Cardiac muscle cell (in vitro differentiated cells and primary cell): Measurements from ENCODE around the gene UBL7. TPM values are rescaled to one million over a fixed set of nuclear protein-coding genes. Genes with fewer than 3 reads are reported as not detected.

Experiments
- DNase-seq, 2 donors: peaks; one replicate each; pipeline versions ENCODE4 v3.0.0 to v3.0.0-alpha.2; 2010 to 2017; ENCODE audit warnings: low read depth in 1 of 2, low spot score in 1 of 2
- H3K27ac ChIP-seq: fragments of 200-600 bp; sonication (generic); 2 replicates; pipeline ENCODE4 v1.5.1; 2016
- H3K27me3 ChIP-seq: fragments of 200-600 bp; sonication (generic); 2 replicates; pipeline ENCODE4 v1.6.0; 2016; ENCODE audit warnings: control low read depth
- H3K36me3 ChIP-seq: fragments of 200-600 bp; sonication (generic); 2 replicates; pipeline ENCODE4 v1.5.1; 2016; ENCODE audit warnings: control low read depth
- H3K4me1 ChIP-seq: fragments of 200-600 bp; sonication (generic); 2 replicates; pipeline ENCODE4 v1.8.1; 2017; ENCODE audit warnings: low read depth, mild to moderate bottlenecking, mixed run types
- H3K4me3 ChIP-seq: fragments of 200-600 bp; sonication (generic); 2 replicates; pipeline ENCODE4 v1.5.1; 2016; ENCODE audit warnings: mild to moderate bottlenecking
- H3K9me3 ChIP-seq: fragments of 200-600 bp; sonication (generic); 2 replicates; pipeline ENCODE4 v1.5.1; 2017; ENCODE audit warnings: low read depth, mild to moderate bottlenecking, control low read depth
- polyA plus RNA-seq: library from polyadenylated mRNA; unstranded; fragments of >200 nt; fragmentation: Nextera tagmentation; extraction: Ambion mirVana; gene quantifications from 2 replicates; pipeline ENCODE4 v1.2.1, GENCODE V29; 2016
- total RNA-seq: library from RNA; depleted of rRNA; stranded (reverse); fragments of >200 nt; gene quantifications from 2 replicates; pipeline ENCODE4 v1.2.3, GENCODE V29; 2016
- TF ChIP-seq, protein P1 (sequence below): IDR thresholded peaks from 2 replicates; pipeline ENCODE4 v1.5.1; 2012; ENCODE audit warnings: low read depth, mild to moderate bottlenecking, low read length

UBL7 gene
- total and polyA plus RNA-seq, 2 experiments from 2014 or later = 74.3 to 135 TPM

DNA sequence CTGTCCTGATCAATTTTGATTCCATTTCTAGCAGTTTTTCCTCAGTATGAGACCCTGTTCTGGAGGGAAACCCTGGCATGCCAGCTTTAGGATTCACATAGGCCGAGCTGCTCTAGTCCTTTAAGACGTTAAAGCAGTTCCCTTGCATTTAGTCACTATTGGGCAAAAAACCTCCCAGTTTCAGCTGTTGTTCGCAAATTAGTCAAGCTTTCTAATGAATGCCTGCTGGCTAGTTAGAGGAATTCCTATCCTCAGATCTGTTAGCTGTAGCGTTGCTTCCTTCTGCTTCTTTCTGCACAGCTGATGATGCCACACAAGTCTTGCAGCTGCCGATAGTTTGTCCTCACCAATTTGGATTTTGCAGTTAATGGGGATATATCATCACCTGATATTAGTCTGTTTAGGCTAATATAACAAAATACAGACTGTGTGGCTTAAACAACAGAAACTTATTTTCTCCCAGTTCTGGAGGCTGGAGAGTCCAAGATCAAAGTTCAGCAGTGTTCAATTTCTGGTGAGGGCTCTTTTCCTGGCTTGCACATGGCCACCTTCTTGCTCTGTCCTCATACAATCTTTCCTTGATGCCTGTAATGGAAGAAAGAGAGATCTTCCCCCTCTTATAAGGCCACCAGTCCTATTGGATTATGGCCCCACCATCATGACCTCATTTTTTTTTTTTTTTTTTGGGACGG is 7.5 kb upstream of the UBL7 start:
- no peak for DNase-seq
- Histone ChIP-seq H3K9me3 (no peaks in the 10 kb centered on the region), H3K36me3 (no peaks in the 10 kb centered on the region), H3K27me3 (no peaks in the 10 kb centered on the region), H3K4me3 (no peak overlapping the region), H3K27ac (no peak overlapping the region), H3K4me1 (no peaks in the 10 kb centered on the region)
- TF ChIP-seq, protein P1, sequence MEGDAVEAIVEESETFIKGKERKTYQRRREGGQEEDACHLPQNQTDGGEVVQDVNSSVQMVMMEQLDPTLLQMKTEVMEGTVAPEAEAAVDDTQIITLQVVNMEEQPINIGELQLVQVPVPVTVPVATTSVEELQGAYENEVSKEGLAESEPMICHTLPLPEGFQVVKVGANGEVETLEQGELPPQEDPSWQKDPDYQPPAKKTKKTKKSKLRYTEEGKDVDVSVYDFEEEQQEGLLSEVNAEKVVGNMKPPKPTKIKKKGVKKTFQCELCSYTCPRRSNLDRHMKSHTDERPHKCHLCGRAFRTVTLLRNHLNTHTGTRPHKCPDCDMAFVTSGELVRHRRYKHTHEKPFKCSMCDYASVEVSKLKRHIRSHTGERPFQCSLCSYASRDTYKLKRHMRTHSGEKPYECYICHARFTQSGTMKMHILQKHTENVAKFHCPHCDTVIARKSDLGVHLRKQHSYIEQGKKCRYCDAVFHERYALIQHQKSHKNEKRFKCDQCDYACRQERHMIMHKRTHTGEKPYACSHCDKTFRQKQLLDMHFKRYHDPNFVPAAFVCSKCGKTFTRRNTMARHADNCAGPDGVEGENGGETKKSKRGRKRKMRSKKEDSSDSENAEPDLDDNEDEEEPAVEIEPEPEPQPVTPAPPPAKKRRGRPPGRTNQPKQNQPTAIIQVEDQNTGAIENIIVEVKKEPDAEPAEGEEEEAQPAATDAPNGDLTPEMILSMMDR = no peak

DNA sequence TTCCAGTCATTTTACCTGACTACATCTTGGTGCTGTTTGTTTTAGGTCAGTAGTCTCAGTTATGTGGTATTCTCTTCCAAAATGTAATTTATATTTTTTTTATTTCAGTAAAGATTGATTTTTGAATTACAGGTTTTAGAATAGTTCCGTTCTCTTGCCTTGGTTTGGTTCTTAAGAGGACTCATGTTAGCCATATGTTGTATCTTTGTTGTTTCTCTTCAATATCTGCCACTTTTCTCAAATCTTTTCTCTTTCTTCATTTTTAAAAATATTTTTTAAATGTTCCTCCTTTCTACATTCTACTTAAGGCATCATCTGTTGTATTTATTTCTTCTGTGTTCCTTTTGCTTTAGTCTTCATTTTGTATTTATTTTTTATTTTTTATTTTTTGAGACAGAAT is 5.6 kb upstream of the UBL7 start:
- TF ChIP-seq, protein P1 = no peak
- Histone ChIP-seq H3K9me3 (no peaks in the 10 kb centered on the region), H3K27me3 (no peaks in the 10 kb centered on the region), H3K36me3 (no peaks in the 10 kb centered on the region), H3K27ac (no peak overlapping the region), H3K4me3 (no peak overlapping the region), H3K4me1 (peaks cover 10% of the 10 kb centered on the region)
- DNase-seq = no peak

- no peak for DNase-seq
- Histone ChIP-seq H3K27ac (no peak overlapping the region), H3K36me3 (no peaks in the 10 kb centered on the region), H3K9me3 (no peaks in the 10 kb centered on the region), H3K4me1 (peaks cover 13% of the 10 kb centered on the region), H3K27me3 (no peaks in the 10 kb centered on the region), H3K4me3 (no peak overlapping the region)
- TF ChIP-seq, protein P1 = no peak
These were observed 3.9 kb upstream of the UBL7 start for GRCh38 chr15:74464897-74465296.

DNA sequence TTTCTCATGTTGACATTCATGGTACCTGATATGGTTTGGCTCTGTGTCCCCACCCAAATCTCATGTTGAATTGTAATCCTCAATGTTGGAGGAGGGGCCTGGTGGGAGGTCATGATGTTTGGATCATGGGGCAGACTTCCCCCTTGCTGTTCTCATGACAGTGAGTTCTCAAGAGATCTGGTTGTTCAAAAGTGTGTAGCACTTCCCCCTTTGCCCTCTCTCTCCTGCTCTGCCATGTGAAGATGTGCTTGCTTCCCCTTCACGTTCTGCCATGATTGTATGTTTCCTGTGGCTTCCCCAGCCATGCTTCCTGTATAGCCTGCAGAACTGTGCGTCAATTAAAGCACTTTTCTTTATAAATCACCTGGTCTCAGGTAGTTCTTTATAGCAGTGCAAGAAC is 3.3 kb upstream of the UBL7 start:
- no peaks in the 10 kb centered on the region for H3K36me3 ChIP-seq
- no peaks in the 10 kb centered on the region for H3K9me3 ChIP-seq
- peaks cover 13% of the 10 kb centered on the region for H3K4me1 ChIP-seq
- H3K27ac ChIP-seq = no peak overlapping the region
- DNase-seq = no peak
- no peak overlapping the region for H3K4me3 ChIP-seq
- H3K27me3 ChIP-seq = no peaks in the 10 kb centered on the region
- TF ChIP-seq, protein P1 = no peak

- Histone ChIP-seq H3K27me3 (no peaks in the 10 kb centered on the region), H3K27ac (no peak overlapping the region), H3K9me3 (no peaks in the 10 kb centered on the region), H3K36me3 (no peaks in the 10 kb centered on the region), H3K4me1 (peaks cover 13% of the 10 kb centered on the region), H3K4me3 (no peak overlapping the region)
- TF ChIP-seq, protein P1 = no peak
- DNase-seq = no peak
These were observed 2.7 kb upstream of the UBL7 start for GRCh38 chr15:74463634-74464033.
